ENCODE data around the gene TBC1D23.
"Not testable (repeated sequence)": the region's sequence is repeated elsewhere in the genome, so short reads cannot be mapped to it uniquely, and the experiment has no call there.

TBC1D23 gene

GRCh38 chr3:100260685-100261484 lies at the start of gene TBC1D23:
TBC1D23 (plus strand) TSS chr3:100260992; CDS start chr3:100261019, 27 bp downstream.
- DNase-seq = peak; percentile 94

- no peak for DNase-seq
Measured at GRCh38 chr3:100213891-100214573, 46.8 kb upstream of the TBC1D23 start.

- no peak for DNase-seq
Measured at GRCh38 chr3:100214574-100214964, 46.2 kb upstream of the TBC1D23 start.

DNA sequence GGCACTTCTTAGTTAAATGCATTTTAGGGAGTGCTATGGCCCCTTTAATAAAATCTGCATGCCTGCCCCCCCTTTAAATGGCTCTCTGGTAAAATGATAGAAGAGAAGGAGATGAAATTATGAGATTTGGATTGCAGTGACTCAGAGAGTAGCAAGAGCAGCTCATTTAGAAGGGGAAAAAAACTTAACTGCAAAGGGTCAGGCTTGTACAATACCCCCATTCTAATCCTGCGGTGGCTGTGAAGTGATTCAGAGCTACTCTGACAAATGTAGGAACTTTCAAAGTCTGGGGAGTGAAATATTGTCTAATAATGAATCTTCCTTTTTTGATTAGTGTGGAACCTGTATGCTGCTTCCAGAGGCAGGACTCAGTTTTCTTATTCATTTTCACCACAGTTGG lies 44.1 kb upstream of the TBC1D23 start:
- no peak for DNase-seq

GRCh38 chr3:100221159-100221558 lies 39.6 kb upstream of the TBC1D23 start:
- no peak for DNase-seq

DNA sequence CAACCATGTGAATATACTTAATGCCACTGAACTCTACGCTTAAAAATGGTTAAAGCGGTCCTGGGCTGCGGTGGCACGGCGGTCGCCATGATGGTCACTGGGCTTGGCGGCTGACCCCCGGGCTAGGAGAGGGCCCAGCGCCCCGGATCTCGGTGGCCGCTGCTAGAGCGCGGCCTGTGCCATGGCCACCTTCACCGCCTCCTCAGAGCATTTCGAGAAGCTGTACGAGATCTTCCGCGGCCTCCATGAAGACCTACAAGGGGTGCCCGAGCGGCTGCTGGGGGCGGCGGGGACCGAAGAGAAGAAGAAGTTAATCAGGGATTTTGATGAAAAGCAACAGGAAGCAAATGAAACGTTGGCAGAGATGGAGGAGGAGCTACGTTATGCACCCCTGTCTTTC lies 35.6 kb upstream of the TBC1D23 start:
- DNase-seq = no peak

- DNase-seq = no peak
Measured at GRCh38 chr3:100225883-100226282, 34.9 kb upstream of the TBC1D23 start.

- DNase-seq = no peak
Measured at GRCh38 chr3:100226712-100227429, 33.9 kb upstream of the TBC1D23 start.

- DNase-seq = no peak
Measured at GRCh38 chr3:100227511-100227921, 33.3 kb upstream of the TBC1D23 start.

DNA sequence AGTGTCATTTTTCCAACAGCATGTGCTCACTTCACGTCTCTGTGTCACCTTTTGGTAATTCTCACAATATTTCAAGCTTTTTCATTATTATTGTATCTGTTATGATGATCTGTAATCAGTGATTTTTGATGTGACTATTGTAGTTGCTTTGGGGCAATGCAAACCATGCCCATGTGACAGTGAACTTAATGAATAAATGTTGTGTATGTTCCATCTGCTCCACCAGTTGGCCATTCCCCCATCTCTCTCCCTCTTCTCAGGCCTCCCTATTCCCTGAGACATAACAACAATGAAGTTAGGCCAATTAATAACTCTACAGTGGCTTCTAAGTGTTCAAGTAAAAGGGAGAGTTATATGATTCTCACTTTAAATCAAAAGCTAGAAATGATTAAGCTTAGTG lies 32.5 kb upstream of the TBC1D23 start:
- DNase-seq = no peak

GRCh38 chr3:100229188-100229587 lies 31.6 kb upstream of the TBC1D23 start:
- not testable (repeated sequence) for DNase-seq

GRCh38 chr3:100230710-100231109 lies 30.1 kb upstream of the TBC1D23 start:
- no peak for DNase-seq

DNA sequence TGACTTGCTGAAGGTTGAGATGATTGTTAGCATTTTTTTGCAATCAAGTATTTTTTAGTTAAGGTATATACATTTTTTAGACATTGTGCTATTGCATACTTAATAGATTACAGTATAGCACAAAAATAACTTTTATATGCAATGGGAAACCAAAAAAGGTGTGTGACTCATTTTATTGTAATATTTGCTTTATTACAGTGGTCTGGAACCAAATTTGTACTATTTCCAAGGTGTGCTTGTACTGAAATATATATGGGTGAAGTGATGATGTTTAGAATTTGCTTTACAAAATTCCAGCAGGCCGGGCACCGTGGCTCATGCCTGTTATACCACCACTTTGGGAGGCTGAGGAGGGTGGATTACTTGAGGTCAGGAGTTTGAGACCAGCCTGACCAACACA lies 29.1 kb upstream of the TBC1D23 start:
- DNase-seq = no peak

- DNase-seq = no peak
Measured at GRCh38 chr3:100234364-100234763, 26.4 kb upstream of the TBC1D23 start.

DNA sequence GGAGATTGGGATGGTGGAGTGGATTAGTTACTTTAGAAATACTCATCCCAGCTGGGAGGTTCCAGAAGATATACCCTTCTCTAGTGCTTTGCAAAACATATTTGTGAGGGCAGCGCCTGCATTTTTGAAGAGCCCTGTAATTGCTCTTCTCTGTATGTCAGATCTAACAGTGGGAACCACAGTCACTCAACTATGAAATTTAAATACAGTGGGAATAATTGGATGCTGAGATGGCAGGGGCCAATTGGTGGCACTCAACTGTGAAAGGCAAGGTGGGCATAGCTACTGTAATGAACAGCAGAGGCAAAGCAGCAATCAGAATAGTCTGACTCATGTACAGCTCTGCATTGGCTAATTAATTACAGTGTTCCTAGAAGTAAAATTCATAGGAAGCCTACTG lies 22.2 kb upstream of the TBC1D23 start:
- no peak for DNase-seq

DNA sequence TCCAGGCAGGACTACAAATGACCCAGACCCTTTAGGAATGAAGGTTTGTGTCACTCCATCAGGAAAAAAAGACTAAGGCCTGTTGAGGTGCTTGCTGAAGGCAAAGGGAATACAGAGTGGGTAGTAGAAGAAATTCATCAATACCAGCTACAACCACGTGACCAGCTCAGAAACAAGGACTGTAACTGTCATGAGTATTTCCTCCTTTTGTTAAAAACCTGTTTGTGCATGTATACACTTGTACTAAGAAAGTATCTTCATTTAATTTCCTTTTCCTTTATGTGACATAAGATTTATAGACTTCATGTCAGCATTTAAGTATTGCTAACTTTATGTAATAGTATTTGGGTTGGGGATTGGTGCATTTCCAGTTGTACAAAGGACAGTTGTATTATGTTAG lies 18.3 kb upstream of the TBC1D23 start:
- not testable (repeated sequence) for DNase-seq

GRCh38 chr3:100244264-100244663 lies 16.5 kb upstream of the TBC1D23 start:
- no peak for DNase-seq

- no peak for DNase-seq
Measured at GRCh38 chr3:100245136-100245535, 15.7 kb upstream of the TBC1D23 start.

GRCh38 chr3:100245927-100246326 lies 14.9 kb upstream of the TBC1D23 start:
- DNase-seq = no peak

GRCh38 chr3:100246999-100247398 lies 13.8 kb upstream of the TBC1D23 start:
- DNase-seq = no peak

DNA sequence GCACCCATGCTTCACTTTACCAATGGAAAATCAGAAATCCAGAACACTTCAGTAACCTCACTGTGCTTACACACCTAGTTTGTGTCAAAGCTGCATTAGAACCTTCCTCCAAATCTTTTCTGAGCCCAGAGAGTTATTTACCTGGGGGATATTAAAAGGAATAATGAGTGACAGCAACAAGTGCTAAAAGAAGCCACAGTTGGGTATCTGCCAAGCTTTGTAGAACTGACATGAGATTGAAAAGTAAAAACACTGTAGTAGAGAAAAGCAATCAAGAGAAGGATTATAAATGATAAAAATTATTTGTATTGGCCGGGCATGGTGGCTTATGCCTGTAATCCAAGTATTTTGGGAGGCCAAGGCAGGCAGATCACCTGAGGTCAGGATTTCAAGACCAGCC lies 8.8 kb upstream of the TBC1D23 start:
- no peak for DNase-seq

DNA sequence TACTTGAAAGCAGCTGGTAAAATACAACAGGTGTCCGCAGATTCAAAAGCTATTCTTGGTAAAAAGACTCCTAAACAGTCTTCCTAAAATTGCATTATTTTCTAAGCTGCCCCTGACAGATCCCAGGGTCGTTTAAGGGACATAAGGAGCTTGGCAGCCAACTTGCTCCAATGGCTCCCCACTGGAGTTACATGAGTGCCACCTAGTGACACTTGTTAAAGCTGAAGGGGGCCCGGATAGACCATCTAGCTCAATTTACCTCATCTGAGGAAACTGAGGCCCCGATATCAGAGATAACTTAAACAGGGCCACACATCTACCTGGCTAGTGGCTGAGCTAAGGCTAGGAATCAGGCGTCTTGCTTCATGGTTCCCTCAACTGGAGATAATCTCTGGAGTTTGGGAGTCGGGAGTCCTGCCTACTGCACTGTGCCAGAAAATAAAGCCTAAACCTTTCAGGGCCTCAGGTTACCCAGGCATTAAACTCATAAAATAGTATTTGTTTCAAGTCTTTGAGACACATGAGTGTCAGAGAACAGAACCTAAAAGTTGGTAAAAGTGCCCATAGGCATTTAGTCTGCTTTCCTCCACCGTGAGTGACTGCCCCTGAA lies 6.5 kb upstream of the TBC1D23 start:
- peak; percentile 53 for DNase-seq

GRCh38 chr3:100256731-100257151 lies 4.1 kb upstream of the TBC1D23 start:
- DNase-seq = peak; percentile 5
